ENCODE data around the gene TENM4.

Gene TENM4

GRCh38 chr11:79129702-79130101, 311.1 kb downstream of the TENM4 start:
- DNase-seq (ENCODE audit: low spot score), result no peak
- TF ChIP-seq CTCF (IDR thresholded peaks at IDR 0.05; ENCODE audit: extremely low read depth, missing control alignments), result no peak

- TF ChIP-seq CTCF (IDR thresholded peaks at IDR 0.05; ENCODE audit: extremely low read depth, missing control alignments), result no peak
- DNase-seq (ENCODE audit: low spot score), result no peak
These were observed 312.5 kb downstream of the TENM4 start for GRCh38 chr11:79128291-79128690.

GRCh38 chr11:79122759-79123158, 318.1 kb downstream of the TENM4 start:
- no peak for TF ChIP-seq CTCF (IDR thresholded peaks at IDR 0.05; ENCODE audit: extremely low read depth, missing control alignments)
- no peak for DNase-seq (ENCODE audit: low spot score)

- TF ChIP-seq CTCF (IDR thresholded peaks at IDR 0.05; ENCODE audit: extremely low read depth, missing control alignments), result no peak
- no peak for DNase-seq (ENCODE audit: low spot score)
These were observed 319.5 kb downstream of the TENM4 start for GRCh38 chr11:79121351-79121750.

- DNase-seq (ENCODE audit: low spot score), result no peak
- no peak for TF ChIP-seq CTCF (IDR thresholded peaks at IDR 0.05; ENCODE audit: extremely low read depth, missing control alignments)
These were observed 321.1 kb downstream of the TENM4 start for GRCh38 chr11:79119491-79120284.

GRCh38 chr11:79117488-79117887, 323.3 kb downstream of the TENM4 start:
- no peak for DNase-seq (ENCODE audit: low spot score)
- no peak for TF ChIP-seq CTCF (IDR thresholded peaks at IDR 0.05; ENCODE audit: extremely low read depth, missing control alignments)

- TF ChIP-seq CTCF (IDR thresholded peaks at IDR 0.05; ENCODE audit: extremely low read depth, missing control alignments), result no peak
- no peak for DNase-seq (ENCODE audit: low spot score)
These were observed 324.2 kb downstream of the TENM4 start for GRCh38 chr11:79116600-79116999.

All from GM20000 (cell line).